Measurements from ENCODE around the gene CLRN3. TPM values are rescaled to one million over a fixed set of nuclear protein-coding genes. Genes with fewer than 3 reads are reported as not detected.

The CLRN3 gene
- total and polyA plus RNA-seq, 9 of the 15 experiments (the other 6 are each of a cell fraction or from before 2014, with no cell fraction given): not detected

DNA sequence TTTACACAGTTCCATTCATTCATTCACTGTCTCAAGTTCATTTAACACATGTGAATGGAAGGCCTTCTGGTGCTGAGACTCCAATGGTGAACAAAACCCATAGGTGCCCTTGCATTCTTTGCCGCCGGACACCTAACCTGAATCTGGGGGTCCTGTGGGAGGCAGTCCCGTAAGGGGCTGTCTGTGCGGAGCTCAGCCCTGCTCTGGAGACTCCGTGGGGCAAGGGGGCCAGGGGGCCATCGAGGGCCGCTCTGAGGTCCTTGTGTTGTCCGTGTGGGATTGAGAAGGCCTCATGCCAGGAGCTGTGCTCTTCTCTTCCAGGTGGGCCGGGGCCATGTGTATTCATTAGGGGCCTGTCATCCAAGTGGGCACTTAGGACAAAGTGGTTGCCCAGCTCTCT, 29.5 kb upstream of the CLRN3 start (continued):
- TF ChIP-seq, protein P1, sequence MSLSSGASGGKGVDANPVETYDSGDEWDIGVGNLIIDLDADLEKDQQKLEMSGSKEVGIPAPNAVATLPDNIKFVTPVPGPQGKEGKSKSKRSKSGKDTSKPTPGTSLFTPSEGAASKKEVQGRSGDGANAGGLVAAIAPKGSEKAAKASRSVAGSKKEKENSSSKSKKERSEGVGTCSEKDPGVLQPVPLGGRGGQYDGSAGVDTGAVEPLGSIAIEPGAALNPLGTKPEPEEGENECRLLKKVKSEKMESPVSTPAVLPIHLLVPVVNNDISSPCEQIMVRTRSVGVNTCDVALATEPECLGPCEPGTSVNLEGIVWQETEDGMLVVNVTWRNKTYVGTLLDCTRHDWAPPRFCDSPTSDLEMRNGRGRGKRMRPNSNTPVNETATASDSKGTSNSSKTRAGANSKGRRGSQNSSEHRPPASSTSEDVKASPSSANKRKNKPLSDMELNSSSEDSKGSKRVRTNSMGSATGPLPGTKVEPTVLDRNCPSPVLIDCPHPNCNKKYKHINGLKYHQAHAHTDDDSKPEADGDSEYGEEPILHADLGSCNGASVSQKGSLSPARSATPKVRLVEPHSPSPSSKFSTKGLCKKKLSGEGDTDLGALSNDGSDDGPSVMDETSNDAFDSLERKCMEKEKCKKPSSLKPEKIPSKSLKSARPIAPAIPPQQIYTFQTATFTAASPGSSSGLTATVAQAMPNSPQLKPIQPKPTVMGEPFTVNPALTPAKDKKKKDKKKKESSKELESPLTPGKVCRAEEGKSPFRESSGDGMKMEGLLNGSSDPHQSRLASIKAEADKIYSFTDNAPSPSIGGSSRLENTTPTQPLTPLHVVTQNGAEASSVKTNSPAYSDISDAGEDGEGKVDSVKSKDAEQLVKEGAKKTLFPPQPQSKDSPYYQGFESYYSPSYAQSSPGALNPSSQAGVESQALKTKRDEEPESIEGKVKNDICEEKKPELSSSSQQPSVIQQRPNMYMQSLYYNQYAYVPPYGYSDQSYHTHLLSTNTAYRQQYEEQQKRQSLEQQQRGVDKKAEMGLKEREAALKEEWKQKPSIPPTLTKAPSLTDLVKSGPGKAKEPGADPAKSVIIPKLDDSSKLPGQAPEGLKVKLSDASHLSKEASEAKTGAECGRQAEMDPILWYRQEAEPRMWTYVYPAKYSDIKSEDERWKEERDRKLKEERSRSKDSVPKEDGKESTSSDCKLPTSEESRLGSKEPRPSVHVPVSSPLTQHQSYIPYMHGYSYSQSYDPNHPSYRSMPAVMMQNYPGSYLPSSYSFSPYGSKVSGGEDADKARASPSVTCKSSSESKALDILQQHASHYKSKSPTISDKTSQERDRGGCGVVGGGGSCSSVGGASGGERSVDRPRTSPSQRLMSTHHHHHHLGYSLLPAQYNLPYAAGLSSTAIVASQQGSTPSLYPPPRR (CRISPR knock-in tag; IDR thresholded peaks at IDR 0.05; ENCODE audit: borderline replicate concordance): no peak
- no peak for TF ChIP-seq HSF4 (CRISPR knock-in tag; IDR thresholded peaks at IDR 0.05; ENCODE audit: borderline replicate concordance)

DNA sequence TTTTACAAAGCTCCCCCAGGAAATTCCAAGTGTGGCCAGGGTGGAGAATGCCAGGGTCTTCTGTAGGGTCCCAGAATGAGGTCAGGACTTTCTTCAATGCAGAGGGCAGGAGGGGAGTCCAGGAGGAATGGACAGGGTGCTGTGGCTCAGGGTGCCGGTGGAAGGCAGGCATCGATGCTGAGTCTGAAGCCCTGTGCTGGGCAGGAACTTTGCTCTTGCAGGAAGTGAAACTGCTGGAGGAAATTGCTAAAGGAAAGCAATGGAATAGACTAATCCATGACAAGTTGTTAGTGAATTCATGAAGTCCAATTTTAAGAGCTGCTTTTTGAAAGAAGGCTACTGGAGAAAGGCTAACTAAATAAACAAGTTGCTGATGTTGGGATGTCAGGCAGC, 29.0 kb upstream of the CLRN3 start:
- in situ Hi-C loops (cut with MboI): no loop called here
- TF ChIP-seq POU5F1 (IDR thresholded peaks at IDR 0.05; ENCODE audit: borderline replicate concordance, low read depth, low read length, partially characterized antibody): no peak
- TF ChIP-seq, protein P2, sequence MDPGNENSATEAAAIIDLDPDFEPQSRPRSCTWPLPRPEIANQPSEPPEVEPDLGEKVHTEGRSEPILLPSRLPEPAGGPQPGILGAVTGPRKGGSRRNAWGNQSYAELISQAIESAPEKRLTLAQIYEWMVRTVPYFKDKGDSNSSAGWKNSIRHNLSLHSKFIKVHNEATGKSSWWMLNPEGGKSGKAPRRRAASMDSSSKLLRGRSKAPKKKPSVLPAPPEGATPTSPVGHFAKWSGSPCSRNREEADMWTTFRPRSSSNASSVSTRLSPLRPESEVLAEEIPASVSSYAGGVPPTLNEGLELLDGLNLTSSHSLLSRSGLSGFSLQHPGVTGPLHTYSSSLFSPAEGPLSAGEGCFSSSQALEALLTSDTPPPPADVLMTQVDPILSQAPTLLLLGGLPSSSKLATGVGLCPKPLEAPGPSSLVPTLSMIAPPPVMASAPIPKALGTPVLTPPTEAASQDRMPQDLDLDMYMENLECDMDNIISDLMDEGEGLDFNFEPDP (CRISPR knock-in tag; IDR thresholded peaks at IDR 0.05): no peak
- TF ChIP-seq MYBL2 (IDR thresholded peaks at IDR 0.05; ENCODE audit: low read depth): no peak
- TF ChIP-seq MYBL2 (CRISPR knock-in tag; IDR thresholded peaks at IDR 0.05; ENCODE audit: borderline replicate concordance): no peak
- no peak for TF ChIP-seq YY1 (IDR thresholded peaks at IDR 0.05; ENCODE audit: borderline replicate concordance in 1 of 3, control insufficient read depth in 1 of 3, extremely low read depth in 1 of 3, insufficient read depth in 3 of 3, insufficient read length in 1 of 3, insufficient replicate concordance in 2 of 3, low read depth in 1 of 3, low read length in 2 of 3)
- no peak for TF ChIP-seq DDX20 (tag; IDR thresholded peaks at IDR 0.05; ENCODE audit: low read depth)
- TF ChIP-seq ZFP30 (CRISPR knock-in tag; IDR thresholded peaks at IDR 0.05; ENCODE audit: borderline replicate concordance): no peak
- TF ChIP-seq, protein P3, sequence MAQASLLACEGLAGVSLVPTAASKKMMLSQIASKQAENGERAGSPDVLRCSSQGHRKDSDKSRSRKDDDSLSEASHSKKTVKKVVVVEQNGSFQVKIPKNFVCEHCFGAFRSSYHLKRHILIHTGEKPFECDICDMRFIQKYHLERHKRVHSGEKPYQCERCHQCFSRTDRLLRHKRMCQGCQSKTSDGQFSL (CRISPR knock-in tag; IDR thresholded peaks at IDR 0.05): no peak
- TF ChIP-seq, protein P3 (tag; IDR thresholded peaks at IDR 0.05): no peak
- no peak for TF ChIP-seq SREBF1 (IDR thresholded peaks at IDR 0.05; ENCODE audit: borderline replicate concordance, low read depth, low read length)

More for the DNA sequence above, 29.0 kb upstream of the CLRN3 start:
- Histone ChIP-seq H3K4me2 (ENCODE audit: insufficient read depth, low read length) (no peak overlapping the region), H3K27me3 (ENCODE audit: control insufficient read depth in 2 of 2, insufficient read depth in 2 of 2, low read length in 2 of 2) (no peaks in the 10 kb centered on the region; a peak in 1 of 5 replicates), H3K9ac (ENCODE audit: insufficient read depth in 1 of 2, low read depth in 2 of 2, low read length in 2 of 2) (no peak overlapping the region), H3K9me3 (replicated peaks; ENCODE audit: control insufficient read depth, insufficient read depth, low read depth, low read length) (no peaks in the 10 kb centered on the region), H3K9me1 (ENCODE audit: control insufficient read depth, insufficient read depth, low read length) (no peaks in the 10 kb centered on the region), H3K4me3 (no peak overlapping the region), H3K4me1 (replicated peaks in 1 of 2; ENCODE audit: control insufficient read depth in 2 of 2, insufficient read depth in 2 of 2, low read length in 2 of 2) (no peaks in the 10 kb centered on the region), H4K20me1 (replicated peaks; ENCODE audit: control insufficient read depth, insufficient read depth, low read length) (no peaks in the 10 kb centered on the region), H3K79me2 (ENCODE audit: control insufficient read depth, insufficient read depth, low read length) (no peaks in the 10 kb centered on the region), H3K36me3 (ENCODE audit: control insufficient read depth, insufficient read depth, low read length) (no peaks in the 10 kb centered on the region), H2AFZ (ENCODE audit: low read depth, low read length) (no peak overlapping the region), H3K27ac (ENCODE audit: extremely low read depth, low read depth, low read length) (no peak overlapping the region)
- intact Hi-C loops (cut with micrococcal nuclease): no loop called here
- BruUV-seq (replicated peaks): no TSS peak
- ATAC-seq: no peak
- FAIRE-seq: no peak
- no peak for DNase-seq (ENCODE audit: extremely low read depth in 1 of 4, low spot score in 3 of 4)
- WGBS (ENCODE audit: insufficient coverage, low coverage, missing lambda C conversion rate): 0% methylated on average over 2 of the region's 2 CpGs
- ChIA-PET CTCF (ENCODE audit: low intra/inter-chr PET ratio) (no interaction called here), POLR2A (no interaction called here)
